PC-3 (cell line): ENCODE data around the gene TAF4. TPM values are rescaled to one million over a fixed set of nuclear protein-coding genes. Genes with fewer than 3 reads are reported as not detected.

Experiments
- ATAC-seq: fragments of 200-7000 bp; cut with Tn5 transposase; 2 replicates; pipeline ENCODE4 v1.9.1; 2020; ENCODE audit warnings: mild to moderate bottlenecking, moderate library complexity
- BruUV-seq: library from RNA; stranded (reverse); fragments of 400-500 nt; replicated peaks from 2 replicates; lab custom pipeline; 2021; lab: Mats Ljungman, UMichigan
- CTCF ChIA-PET: fragments of 300-600 bp; sonication (Branson Sonifier 250); formaldehyde crosslinking; loops from one replicate; lab custom pipeline; 2022; ENCODE audit warnings: antibody characterized with exemption; lab: Charles Lee
- POLR2A ChIA-PET: fragments of 300-600 bp; sonication (Branson Sonifier 250); formaldehyde crosslinking; loops from one replicate; lab custom pipeline; 2022; ENCODE audit warnings: antibody characterized with exemption; ENCODE audit not compliant: unreplicated experiment; lab: Charles Lee
- DNase-seq: peaks from one replicate; pipeline ENCODE4 v3.0.0-alpha.2; 2015
- H2AFZ ChIP-seq: fragments of 300-600 bp; sonication (generic); 2 replicates; pipeline ENCODE4 v1.6.0; 2016; ENCODE audit warnings: antibody characterized with exemption, low read length
- H3F3A ChIP-seq: fragments of 300-600 bp; sonication (generic); one replicate; pipeline ENCODE4 v1.6.0; 2017; ENCODE audit warnings: antibody characterized with exemption, low read length, control low read depth, mild to moderate bottlenecking; ENCODE audit not compliant: unreplicated experiment
- H3K27ac ChIP-seq: fragments of 300-600 bp; sonication (generic); 2 replicates; pipeline ENCODE4 v1.5.1; 2016; ENCODE audit warnings: mild to moderate bottlenecking, low read length
- H3K27me3 ChIP-seq: fragments of 300-600 bp; sonication (generic); 2 replicates; pipeline ENCODE4 v1.6.1; 2016; ENCODE audit warnings: low read length, mixed read lengths
- H3K36me3 ChIP-seq: fragments of 300-600 bp; sonication (generic); 2 replicates; pipeline ENCODE4 v1.6.1; 2016; ENCODE audit warnings: low read depth, mixed run types, low read length, mixed read lengths
- H3K4me1 ChIP-seq: fragments of 300-600 bp; sonication (generic); 2 replicates; pipeline ENCODE4 v1.5.1; 2016; ENCODE audit warnings: low read length; ENCODE audit not compliant: insufficient read depth
- H3K4me2 ChIP-seq: fragments of 300-600 bp; sonication (generic); 2 replicates; pipeline ENCODE4 v1.6.0; 2016; ENCODE audit warnings: low read length
- H3K4me3 ChIP-seq: fragments of 300-600 bp; sonication (generic); 2 replicates; pipeline ENCODE4 v1.5.1; 2016; ENCODE audit warnings: mild to moderate bottlenecking, low read length, mixed read lengths
- H3K79me2 ChIP-seq: fragments of 300-600 bp; sonication (generic); 2 replicates; pipeline ENCODE4 v1.6.1; 2017; ENCODE audit warnings: low read length, mixed read lengths
- H3K9ac ChIP-seq: fragments of 300-600 bp; sonication (generic); 2 replicates; pipeline ENCODE4 v1.6.0; 2016; ENCODE audit warnings: mild to moderate bottlenecking, low read length
- H3K9me2 ChIP-seq: fragments of 300-600 bp; sonication (generic); replicated peaks from 2 replicates; pipeline ENCODE4 v1.6.1; 2016; ENCODE audit warnings: mixed run types, low read length, mixed read lengths
- H3K9me3 ChIP-seq: fragments of 300-600 bp; sonication (generic); 2 replicates; pipeline ENCODE4 v1.6.1; 2016; ENCODE audit warnings: low read length, mixed read lengths
- H4K20me1 ChIP-seq: fragments of 300-600 bp; sonication (generic); 2 replicates; pipeline ENCODE4 v1.6.1; 2016; ENCODE audit warnings: low read length, mixed read lengths
- EZH2 ChIP-seq: fragments of 300-600 bp; sonication (generic); IDR thresholded peaks from one replicate; pipeline ENCODE4 v1.6.1; 2017; ENCODE audit warnings: antibody characterized with exemption, mild to moderate bottlenecking, low read length; ENCODE audit not compliant: unreplicated experiment
- EZH2phosphoT487 ChIP-seq: fragments of 300-600 bp; sonication (generic); IDR thresholded peaks from 2 replicates; pipeline ENCODE4 v1.6.1; 2018; ENCODE audit warnings: mild to moderate bottlenecking, antibody characterized with exemption, low read length, borderline replicate concordance
- intact Hi-C: fragments of 100-400 bp; cut with micrococcal nuclease; formaldehyde crosslinking; loops from 2 replicates; pipeline ENCODE4 v1.9.0; 2023
- total RNA-seq: library from RNA; depleted of rRNA; stranded (reverse); fragments of >200 nt; gene quantifications from 2 replicates; pipeline ENCODE4 v1.2.3, GENCODE V29; 2014
- TF ChIP-seq, protein P1 (sequence below): fragments of 300-600 bp; sonication (generic); conservative IDR thresholded peaks from 2 replicates; pipeline ENCODE4 v1.5.1; 2017; ENCODE audit warnings: antibody characterized with exemption, low read depth, mild to moderate bottlenecking, low read length

The TAF4 gene
- total RNA-seq, 1 experiment from 2014 or later, result 9.6 TPM

DNA sequence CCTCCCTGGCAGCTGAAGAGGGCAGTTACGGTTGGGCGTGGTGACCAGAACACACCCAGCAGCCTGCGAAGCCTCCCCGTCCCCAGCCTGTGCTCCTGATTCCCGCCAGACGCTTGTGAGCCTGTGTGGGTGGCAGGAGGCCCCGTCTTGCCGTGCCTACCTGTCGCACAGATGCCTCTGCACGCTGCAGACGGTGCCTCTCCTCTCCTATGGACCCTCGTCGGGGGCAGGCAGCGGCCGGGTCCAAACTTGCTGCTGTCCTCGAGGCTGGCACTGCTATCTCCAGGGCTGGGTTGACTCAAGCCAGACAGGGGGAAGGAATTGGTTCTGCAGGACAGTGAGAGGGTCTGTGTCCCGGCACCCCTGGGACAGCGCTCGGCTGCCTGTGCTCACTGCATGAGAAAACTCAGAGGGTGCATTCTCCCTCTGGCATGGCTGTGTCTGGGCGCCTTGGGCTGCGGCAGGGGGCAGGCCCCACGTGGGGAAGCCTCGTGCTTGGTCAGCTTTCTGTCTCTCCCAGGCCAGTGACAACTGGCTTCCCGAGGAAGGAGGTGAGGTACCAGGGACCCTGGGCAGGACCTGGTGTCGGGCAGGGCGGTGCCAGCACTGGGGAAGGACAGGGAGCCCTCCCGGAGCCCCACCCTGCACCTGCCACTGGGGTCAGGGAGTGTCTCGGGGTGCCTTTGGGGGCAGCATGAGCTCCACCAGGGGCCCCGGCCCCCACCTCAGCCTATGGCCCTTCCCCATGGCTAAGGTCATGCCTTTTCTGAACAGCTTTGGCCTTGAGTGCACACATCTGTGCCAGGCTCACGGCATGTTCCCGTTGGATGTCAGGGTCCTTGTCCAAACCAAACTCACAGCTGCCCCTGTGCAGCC lies 127.5 kb downstream of the TAF4 start:
- Histone ChIP-seq H3K4me2 (no peak overlapping the region), H3K9ac (no peak overlapping the region), H4K20me1 (no peaks in the 10 kb centered on the region), H3K36me3 (no peaks in the 10 kb centered on the region), H3K9me2 (no peaks in the 10 kb centered on the region), H2AFZ (no peak overlapping the region), H3K27ac (no peak overlapping the region), H3K9me3 (no peaks in the 10 kb centered on the region), H3K27me3 (no peaks in the 10 kb centered on the region), H3F3A (no peaks in the 10 kb centered on the region), H3K4me3 (no peak overlapping the region), H3K4me1 (no peaks in the 10 kb centered on the region), H3K79me2 (no peaks in the 10 kb centered on the region)
- intact Hi-C loops, result no loop called here
- CTCF ChIA-PET, result no interaction called here
- ATAC-seq (no peak), DNase-seq (no peak)
- no TSS peak for BruUV-seq
- TF ChIP-seq EZH2phosphoT487, result no peak
- no peak for TF ChIP-seq EZH2
- TF ChIP-seq, protein P1, sequence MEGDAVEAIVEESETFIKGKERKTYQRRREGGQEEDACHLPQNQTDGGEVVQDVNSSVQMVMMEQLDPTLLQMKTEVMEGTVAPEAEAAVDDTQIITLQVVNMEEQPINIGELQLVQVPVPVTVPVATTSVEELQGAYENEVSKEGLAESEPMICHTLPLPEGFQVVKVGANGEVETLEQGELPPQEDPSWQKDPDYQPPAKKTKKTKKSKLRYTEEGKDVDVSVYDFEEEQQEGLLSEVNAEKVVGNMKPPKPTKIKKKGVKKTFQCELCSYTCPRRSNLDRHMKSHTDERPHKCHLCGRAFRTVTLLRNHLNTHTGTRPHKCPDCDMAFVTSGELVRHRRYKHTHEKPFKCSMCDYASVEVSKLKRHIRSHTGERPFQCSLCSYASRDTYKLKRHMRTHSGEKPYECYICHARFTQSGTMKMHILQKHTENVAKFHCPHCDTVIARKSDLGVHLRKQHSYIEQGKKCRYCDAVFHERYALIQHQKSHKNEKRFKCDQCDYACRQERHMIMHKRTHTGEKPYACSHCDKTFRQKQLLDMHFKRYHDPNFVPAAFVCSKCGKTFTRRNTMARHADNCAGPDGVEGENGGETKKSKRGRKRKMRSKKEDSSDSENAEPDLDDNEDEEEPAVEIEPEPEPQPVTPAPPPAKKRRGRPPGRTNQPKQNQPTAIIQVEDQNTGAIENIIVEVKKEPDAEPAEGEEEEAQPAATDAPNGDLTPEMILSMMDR, result no peak
- POLR2A ChIA-PET, result no interaction called here

DNA sequence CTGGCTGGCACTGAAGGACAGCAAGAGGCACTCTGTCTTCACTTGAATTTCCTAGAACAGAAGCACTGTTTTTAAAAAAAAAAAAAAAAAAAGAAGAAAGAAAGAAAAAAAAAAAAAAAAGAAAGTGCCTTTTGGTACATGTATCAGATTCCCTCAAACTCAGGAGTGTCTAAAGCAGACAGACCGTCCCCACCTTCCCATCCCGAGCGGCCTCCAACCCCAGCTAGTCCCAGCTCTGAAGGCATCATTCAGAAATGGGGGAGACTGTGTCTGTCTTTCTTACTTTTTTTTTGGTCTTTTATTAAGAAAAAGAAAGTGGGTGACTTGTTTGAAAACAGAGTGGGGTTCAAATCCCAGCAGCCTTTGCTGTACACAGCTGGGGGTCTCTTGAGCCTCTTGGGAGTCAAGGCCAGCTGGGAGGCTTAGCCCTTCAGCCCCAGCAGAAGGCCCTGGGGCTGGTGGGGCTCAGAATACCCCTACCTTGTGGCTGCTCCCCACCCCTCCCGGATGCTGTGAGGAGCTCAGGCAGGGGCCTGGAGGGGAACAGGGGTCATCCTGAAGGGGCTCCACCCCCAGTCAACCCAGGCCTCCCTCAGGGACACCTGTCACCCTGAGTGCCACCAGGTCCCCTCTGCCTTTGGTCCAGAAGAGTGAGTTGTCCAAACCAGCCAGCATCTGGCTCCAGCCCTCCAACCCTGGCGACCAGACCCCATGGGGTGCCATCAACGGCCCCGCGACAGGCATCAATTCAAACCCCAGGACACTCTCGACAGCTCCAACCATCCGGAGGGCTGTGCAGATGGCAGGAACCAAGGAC lies 128.3 kb downstream of the TAF4 start:
- no peak overlapping the region for H3K27ac ChIP-seq

More for the DNA sequence above, 128.3 kb downstream of the TAF4 start:
- Histone ChIP-seq H3K4me1 (no peaks in the 10 kb centered on the region), H2AFZ (no peak overlapping the region), H3K27me3 (no peaks in the 10 kb centered on the region), H4K20me1 (no peaks in the 10 kb centered on the region), H3F3A (no peaks in the 10 kb centered on the region), H3K4me2 (no peak overlapping the region), H3K9me3 (no peaks in the 10 kb centered on the region), H3K36me3 (no peaks in the 10 kb centered on the region), H3K9ac (no peak overlapping the region), H3K9me2 (no peaks in the 10 kb centered on the region), H3K79me2 (no peaks in the 10 kb centered on the region), H3K4me3 (no peak overlapping the region)
- ATAC-seq (no peak), DNase-seq (no peak)
- CTCF ChIA-PET, result no interaction called here
- TF ChIP-seq EZH2phosphoT487 (no peak), EZH2 (no peak)
- TF ChIP-seq, protein P1, result no peak
- intact Hi-C loops, result no loop called here
- POLR2A ChIA-PET, result no interaction called here
- no TSS peak for BruUV-seq
